ENCODE measurements around the gene ADAMTS19.

Gene ADAMTS19

DNA sequence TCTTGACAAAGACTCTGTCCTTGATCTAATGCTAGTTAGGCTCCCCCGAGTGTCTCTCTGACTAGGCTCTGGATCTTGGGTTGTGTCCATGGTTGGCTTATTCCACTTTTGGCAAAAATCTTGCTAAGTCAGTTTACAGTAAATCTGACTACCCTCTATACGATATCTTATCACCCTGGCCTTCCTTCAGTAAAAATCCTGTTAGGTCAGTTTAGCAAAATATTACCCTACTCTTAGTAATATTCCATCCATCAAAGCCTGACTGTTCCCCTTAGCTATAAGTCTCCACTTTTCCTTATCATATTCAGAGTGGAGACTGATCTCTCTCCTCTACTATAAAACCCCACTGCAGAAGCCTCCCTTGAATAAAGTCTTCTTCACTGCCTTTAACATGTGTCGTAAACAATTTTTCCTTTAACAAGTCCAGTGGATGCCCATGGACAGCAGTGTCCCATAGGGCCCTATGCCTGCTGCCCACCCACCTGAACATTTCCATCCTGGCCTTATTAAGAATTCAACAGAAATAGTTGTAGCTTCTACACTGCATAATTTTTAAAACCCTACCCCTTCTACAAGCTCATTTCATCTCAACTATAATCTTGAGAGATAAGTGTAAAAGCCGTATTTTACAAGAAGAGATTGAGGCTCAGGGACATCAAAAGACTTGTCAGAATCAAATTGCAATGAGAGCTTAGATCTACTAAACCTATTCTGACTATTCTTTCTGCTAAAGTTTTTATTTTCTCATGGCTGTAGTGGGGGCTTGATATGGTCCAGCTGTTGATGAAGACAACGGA, 310.1 kb downstream of the ADAMTS19 start:
- no peak for DNase-seq
- Histone ChIP-seq H3K9me3 (ENCODE audit: control extremely low read depth in 1 of 5, control insufficient read depth in 4 of 5, insufficient read depth in 2 of 5, low read depth in 1 of 5, low read length in 4 of 5) (no peaks in the 10 kb centered on the region), H3K27me3 (replicated peaks in 2 of 5; ENCODE audit: control insufficient read depth in 4 of 5, insufficient read depth in 5 of 5, low read length in 4 of 5) (peaks cover 0 to 2% (median 0%) of the 10 kb centered on the region in 5 experiments), H3K36me3 (ENCODE audit: control insufficient read depth in 4 of 4, insufficient read depth in 4 of 4, low read length in 3 of 4) (no peaks in the 10 kb centered on the region), H3K4me1 (ENCODE audit: control extremely low read depth in 1 of 4, control insufficient read depth in 4 of 4, insufficient read depth in 4 of 4, low read length in 3 of 4) (peaks cover 0 to 2% (median 0%) of the 10 kb centered on the region in 4 experiments), H3K27ac (ENCODE audit: insufficient read depth in 1 of 2, low read depth in 1 of 2, low read length in 2 of 2, poor library complexity in 1 of 2, severe bottlenecking in 2 of 2) (no peak overlapping the region), H3K4me3 (ENCODE audit: control insufficient read depth in 1 of 7, extremely low read depth in 1 of 7, insufficient read depth in 4 of 7, low read depth in 2 of 7, low read length in 6 of 7) (no peak overlapping the region)
- CTCF ChIA-PET, result interaction anchor here (0.5 to 8.7 kb wide), 15 partner anchors 9 to 1236 kb away, joined by 3 to 62 read pairs (median 3); partner anchors contain the start of gene MINAR2
- WGBS (ENCODE audit: insufficient coverage), result 90% methylated on average over 4 of the region's 5 CpGs
- POLR2A ChIA-PET, result interaction anchor here (0.6 kb wide), 1 partner anchor 1339 kb away, joined by 3 read pairs; no protein-coding TSS in a partner anchor

DNA sequence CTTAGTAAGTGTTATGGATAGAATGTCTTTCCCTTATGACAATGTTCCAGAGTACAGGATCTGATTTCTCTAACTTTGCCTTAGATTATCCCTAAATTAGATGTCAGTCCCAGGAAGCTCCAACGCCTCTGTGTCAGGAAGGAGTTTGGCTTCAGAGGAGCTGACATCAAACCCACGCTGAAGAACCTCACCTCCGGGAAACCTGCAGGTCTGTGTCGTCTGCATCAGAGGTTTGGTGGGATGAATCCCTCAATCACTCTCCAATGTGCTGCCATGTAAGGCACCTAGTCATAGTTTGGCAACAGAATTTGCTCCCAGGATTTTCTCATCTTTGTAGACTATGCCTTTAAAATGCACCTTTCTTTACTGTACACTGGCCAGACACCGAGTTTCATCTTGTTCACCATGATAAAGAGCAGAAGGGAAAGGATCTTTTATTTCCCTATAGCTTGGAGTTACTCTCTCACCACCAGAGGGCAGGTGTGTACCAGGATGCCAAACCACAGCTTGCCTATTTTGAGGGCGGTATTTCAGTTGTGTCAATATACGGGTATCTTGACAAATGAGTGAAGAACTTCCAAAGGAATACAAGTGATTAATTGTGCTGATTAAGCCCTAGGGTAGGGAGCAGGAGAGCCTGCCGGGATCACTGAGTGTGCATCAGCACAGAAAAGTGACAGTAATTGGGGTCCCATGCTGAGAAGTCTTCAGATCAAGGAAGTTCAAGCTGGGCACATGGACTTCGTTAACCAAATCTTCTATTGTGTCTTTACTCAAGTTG, 311.1 kb downstream of the ADAMTS19 start:
- Histone ChIP-seq H3K4me3 (ENCODE audit: control insufficient read depth in 1 of 7, extremely low read depth in 1 of 7, insufficient read depth in 4 of 7, low read depth in 2 of 7, low read length in 6 of 7) (no peak overlapping the region), H3K27ac (ENCODE audit: insufficient read depth in 1 of 2, low read depth in 1 of 2, low read length in 2 of 2, poor library complexity in 1 of 2, severe bottlenecking in 2 of 2) (no peak overlapping the region), H3K9me3 (ENCODE audit: control extremely low read depth in 1 of 5, control insufficient read depth in 4 of 5, insufficient read depth in 2 of 5, low read depth in 1 of 5, low read length in 4 of 5) (no peaks in the 10 kb centered on the region), H3K4me1 (ENCODE audit: control extremely low read depth in 1 of 4, control insufficient read depth in 4 of 4, insufficient read depth in 4 of 4, low read length in 3 of 4) (peaks cover 0 to 2% (median 0%) of the 10 kb centered on the region in 4 experiments), H3K36me3 (ENCODE audit: control insufficient read depth in 4 of 4, insufficient read depth in 4 of 4, low read length in 3 of 4) (no peaks in the 10 kb centered on the region), H3K27me3 (replicated peaks in 2 of 5; ENCODE audit: control insufficient read depth in 4 of 5, insufficient read depth in 5 of 5, low read length in 4 of 5) (peaks cover 0 to 2% (median 0%) of the 10 kb centered on the region in 5 experiments)
- DNase-seq, result peak; percentile 40 to 70 (median 66)
- WGBS (ENCODE audit: insufficient coverage), result 54% methylated on average over 9 of the region's 9 CpGs
- ChIA-PET CTCF (interaction anchor here (0.8 to 8.7 kb wide), 18 partner anchors 10 to 1644 kb away, joined by 3 to 62 read pairs (median 4); partner anchors contain the start of gene MINAR2), POLR2A (interaction anchor here (0.6 kb wide), 2 partner anchors 139 to 1338 kb away, joined by 3 to 4 read pairs; no protein-coding TSS in a partner anchor)

GRCh38 chr5:129773376-129773775, 313.3 kb downstream of the ADAMTS19 start:
- WGBS (ENCODE audit: insufficient coverage), result 100% methylated on average over 1 of the region's 5 CpGs
- CTCF ChIA-PET, result interaction anchor here (1.5 to 8.7 kb wide), 3 partner anchors 10 to 79 kb away, joined by 5 to 62 read pairs (median 7); no protein-coding TSS in a partner anchor

DNA sequence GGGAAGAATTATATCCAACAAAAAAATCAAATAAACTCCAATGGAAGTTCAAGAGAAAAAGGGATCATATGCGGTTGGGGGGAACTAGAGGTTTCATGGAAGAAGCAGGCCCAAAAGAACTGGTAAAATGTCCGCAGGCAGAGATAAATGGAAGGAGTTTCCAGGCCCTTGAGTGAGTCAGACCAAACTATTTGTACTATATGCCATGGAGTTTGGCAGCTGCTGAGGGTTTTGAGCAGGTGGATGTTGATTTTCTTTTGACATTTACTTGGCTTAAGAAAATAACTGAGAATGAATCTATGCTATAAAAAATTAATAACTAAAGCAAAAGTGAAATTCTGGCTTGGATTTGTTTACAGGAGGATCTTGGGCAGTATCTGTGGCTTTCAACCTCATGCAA, 321.5 kb downstream of the ADAMTS19 start:
- H3K9me3 ChIP-seq (ENCODE audit: control extremely low read depth in 1 of 5, control insufficient read depth in 4 of 5, insufficient read depth in 2 of 5, low read depth in 1 of 5, low read length in 4 of 5), result peaks cover 0 to under 1% (median 0%) of the 10 kb centered on the region in 5 experiments
- H3K27ac ChIP-seq (ENCODE audit: insufficient read depth in 1 of 2, low read depth in 1 of 2, low read length in 2 of 2, poor library complexity in 1 of 2, severe bottlenecking in 2 of 2), result no peak overlapping the region
- DNase-seq, result no peak
- no peaks in the 10 kb centered on the region for H3K4me1 ChIP-seq (ENCODE audit: control extremely low read depth in 1 of 4, control insufficient read depth in 4 of 4, insufficient read depth in 4 of 4, low read length in 3 of 4)
- ChIA-PET POLR2A (no interaction called here), CTCF (interaction anchor here (1.5 kb wide), 1 partner anchor 11 kb away, joined by 6 read pairs; no protein-coding TSS in a partner anchor)
- no peak overlapping the region for H3K4me3 ChIP-seq (ENCODE audit: control insufficient read depth in 1 of 7, extremely low read depth in 1 of 7, insufficient read depth in 4 of 7, low read depth in 2 of 7, low read length in 6 of 7)
- WGBS (ENCODE audit: insufficient coverage), result 100% methylated on average over 2 of the region's 2 CpGs
- no peaks in the 10 kb centered on the region for H3K36me3 ChIP-seq (ENCODE audit: control insufficient read depth in 4 of 4, insufficient read depth in 4 of 4, low read length in 3 of 4)
- no peaks in the 10 kb centered on the region for H3K27me3 ChIP-seq (replicated peaks in 2 of 5; ENCODE audit: control insufficient read depth in 4 of 5, insufficient read depth in 5 of 5, low read length in 4 of 5)

More at GRCh38 chr5:129773376-129773775, 313.3 kb downstream of the ADAMTS19 start:
- peaks cover 0 to 2% (median 0%) of the 10 kb centered on the region in 5 experiments for H3K27me3 ChIP-seq (replicated peaks in 2 of 5; ENCODE audit: control insufficient read depth in 4 of 5, insufficient read depth in 5 of 5, low read length in 4 of 5)
- no peak for DNase-seq
- H3K27ac ChIP-seq (ENCODE audit: insufficient read depth in 1 of 2, low read depth in 1 of 2, low read length in 2 of 2, poor library complexity in 1 of 2, severe bottlenecking in 2 of 2), result no peak overlapping the region
- no peak overlapping the region for H3K4me3 ChIP-seq (ENCODE audit: control insufficient read depth in 1 of 7, extremely low read depth in 1 of 7, insufficient read depth in 4 of 7, low read depth in 2 of 7, low read length in 6 of 7)
- H3K36me3 ChIP-seq (ENCODE audit: control insufficient read depth in 4 of 4, insufficient read depth in 4 of 4, low read length in 3 of 4), result no peaks in the 10 kb centered on the region
- no peaks in the 10 kb centered on the region for H3K9me3 ChIP-seq (ENCODE audit: control extremely low read depth in 1 of 5, control insufficient read depth in 4 of 5, insufficient read depth in 2 of 5, low read depth in 1 of 5, low read length in 4 of 5)
- POLR2A ChIA-PET, result no interaction called here
- peaks cover 0 to 2% (median 0%) of the 10 kb centered on the region in 4 experiments for H3K4me1 ChIP-seq (ENCODE audit: control extremely low read depth in 1 of 4, control insufficient read depth in 4 of 4, insufficient read depth in 4 of 4, low read length in 3 of 4)

Measured in common myeloid progenitor, CD34-positive (primary cell).